Small intestine (tissue), 7 donors: ENCODE data around the gene SOX13. TPM values are rescaled to one million over a fixed set of nuclear protein-coding genes. Genes with fewer than 3 reads are reported as not detected.

Experiments used
- DNase-seq, 2 donors: peaks; one replicate each; pipeline versions ENCODE4 v3.0.0 to v3.0.0-alpha.2; 2013
- FAIRE-seq: peaks from 2 replicates; lab custom pipeline; 2012; peaks lifted over from hg19 to GRCh38; lab: Jason Lieb, UNC
- H3K27ac ChIP-seq, 3 donors: one replicate each; pipeline ENCODE4 v1.5.1; 2013; ENCODE audit warnings: low read length in 2 of 3, mild to moderate bottlenecking in 2 of 3, control low read depth in 1 of 3, inconsistent platforms in 1 of 3, low read depth in 1 of 3, moderate library complexity in 1 of 3
- H3K27me3 ChIP-seq, 3 donors: one replicate each; pipeline ENCODE4 v1.6.1; 2013; ENCODE audit warnings: low read length in 3 of 3, inconsistent platforms in 1 of 3; ENCODE audit not compliant: control insufficient read depth in 3 of 3, insufficient read depth in 3 of 3
- H3K36me3 ChIP-seq, 3 donors: one replicate each; pipeline ENCODE4 v1.6.1; 2013; ENCODE audit warnings: low read length in 3 of 3, inconsistent platforms in 1 of 3, low read depth in 1 of 3, mild to moderate bottlenecking in 1 of 3, moderate library complexity in 1 of 3; ENCODE audit not compliant: control insufficient read depth in 3 of 3, insufficient read depth in 2 of 3
- H3K4me1 ChIP-seq, 3 donors: one replicate each; pipeline ENCODE4 v1.6.1; 2013; ENCODE audit warnings: low read length in 2 of 3, inconsistent platforms in 1 of 3, low read depth in 1 of 3, mild to moderate bottlenecking in 1 of 3, moderate library complexity in 1 of 3; ENCODE audit not compliant: control insufficient read depth in 3 of 3, insufficient read depth in 2 of 3
- H3K4me3 ChIP-seq, 3 donors: one replicate each; pipeline ENCODE4 v1.5.1; 2013; ENCODE audit warnings: low read length in 3 of 3, control low read depth in 1 of 3, inconsistent platforms in 1 of 3, low read depth in 1 of 3, mild to moderate bottlenecking in 1 of 3, moderate library complexity in 1 of 3
- H3K9me3 ChIP-seq, 2 donors: one replicate each; pipeline ENCODE4 v1.6.1; 2013; ENCODE audit warnings: low read depth in 1 of 2, low read length in 1 of 2; ENCODE audit not compliant: control insufficient read depth in 2 of 2, insufficient read depth in 1 of 2
- WGBS, 3 donors: extraction: QIAGEN DNeasy Blood & Tissue Kit; methylation state at CpG; one replicate each; pipeline ENCODE4 v1.1.7; 2013; 5-methylcytosine and 5-hydroxymethylcytosine counted together
- polyA plus RNA-seq, 4 donors: library from polyadenylated mRNA; stranded (reverse) in 3 of 4; unstranded in 1 of 4; fragments of 200-250 nt in 3 of 4; fragments of 120-200 nt in 1 of 4; gene quantifications; one replicate each; pipeline versions ENCODE4 v1.2.1 to v1.2.3, GENCODE V29; 2013
- donor health status: healthy with polysubstance abuse.
- donor health status: control.
- donor health status: control.
- donor health status: Bipolar disorder and iron deficiency.
- donor health status: healthy.

The SOX13 gene
- polyA plus RNA-seq, 4 donors, result 12.4 to 43.7 (median 18.6) TPM

DNA sequence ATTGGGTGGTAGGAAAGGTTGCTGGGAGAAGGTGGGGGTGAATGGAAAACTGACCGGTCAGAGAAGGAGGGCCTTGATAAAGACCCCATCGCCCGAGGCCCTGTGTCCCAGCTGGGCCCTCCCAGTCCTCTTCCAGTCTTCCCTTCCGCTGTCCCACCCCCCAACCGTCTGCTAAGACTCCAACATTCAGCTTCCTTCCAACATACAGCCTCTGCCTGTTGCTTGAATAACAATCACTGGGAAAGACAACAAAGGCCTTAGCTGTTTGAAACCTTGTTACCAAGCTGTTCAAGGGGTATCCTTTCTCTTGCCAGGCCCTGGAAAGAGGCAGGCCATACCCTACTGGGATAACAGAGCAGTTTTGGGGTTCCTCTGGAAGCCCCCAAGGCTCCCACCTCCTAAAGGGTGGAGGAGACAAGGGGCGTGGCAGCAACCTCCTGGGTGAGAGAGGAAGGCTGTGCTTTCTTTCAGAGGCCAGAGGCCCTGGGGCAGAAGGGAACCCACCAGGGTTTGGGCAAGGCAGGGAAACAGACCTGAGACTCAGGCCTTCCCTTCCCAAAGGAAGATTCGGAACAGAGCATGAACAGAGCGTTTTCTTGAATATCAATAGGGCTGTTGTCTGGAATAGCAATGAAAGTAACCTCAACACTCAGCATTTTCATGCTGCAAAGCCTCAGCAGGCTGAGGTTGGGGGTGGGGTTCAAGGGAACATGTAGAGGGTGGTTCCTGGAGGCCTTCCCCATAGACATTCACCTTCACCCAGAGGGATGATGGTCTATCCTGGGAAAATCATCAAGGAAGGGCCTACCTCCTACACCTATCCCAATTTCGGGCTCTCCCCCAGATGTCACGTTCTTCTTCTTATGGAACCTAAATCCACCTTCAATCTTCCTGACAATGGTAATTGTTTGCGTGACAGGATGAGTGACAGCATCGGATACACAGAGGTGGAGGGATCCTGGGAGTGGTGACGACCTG, 74.8 kb downstream of the SOX13 start:
- 71 to 83% (median 76%) methylated on average over 13 of the region's 13 CpGs for WGBS, 3 donors
- DNase-seq (no peak), FAIRE-seq (no peak)
- Histone ChIP-seq H3K4me3 (no peak overlapping the region), H3K9me3 (no peaks in the 10 kb centered on the region), H3K27ac (peak overlapping the region in 1 of 3 donors; percentile 72), H3K27me3 (no peaks in the 10 kb centered on the region), H3K4me1 (peaks cover 0 to 66% (median 0%) of the 10 kb centered on the region in 3 donors), H3K36me3 (peaks cover 0 to 40% (median 0%) of the 10 kb centered on the region in 3 donors)

DNA sequence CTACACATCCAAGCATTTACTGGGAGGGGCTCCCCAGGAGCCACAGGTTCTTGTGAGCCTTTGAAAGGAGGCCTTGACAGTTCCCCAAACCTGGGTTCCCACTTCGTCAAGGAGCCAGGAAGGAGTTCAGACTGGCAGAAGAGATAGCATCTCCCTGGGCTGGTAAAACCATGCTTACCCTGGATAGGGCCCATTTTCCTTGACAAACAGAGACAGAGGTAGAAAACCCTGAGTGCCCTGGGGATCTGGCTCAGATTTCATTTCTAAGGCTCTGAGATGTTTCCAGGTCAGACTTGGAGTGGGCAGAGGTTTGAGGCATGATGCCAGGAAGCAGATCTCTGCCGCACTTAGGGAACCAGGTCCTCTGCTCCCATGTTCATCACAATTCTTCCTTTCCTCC, 76.2 kb downstream of the SOX13 start:
- H3K4me1 ChIP-seq, result peaks cover 0 to 58% (median 0%) of the 10 kb centered on the region in 3 donors
- 77 to 88% (median 81%) methylated on average over 2 of the region's 2 CpGs for WGBS, 3 donors
- no peak for FAIRE-seq
- H3K9me3 ChIP-seq, result no peaks in the 10 kb centered on the region
- no peak for DNase-seq
- H3K27me3 ChIP-seq, result no peaks in the 10 kb centered on the region
- no peak overlapping the region for H3K4me3 ChIP-seq
- H3K27ac ChIP-seq, result no peak overlapping the region
- H3K36me3 ChIP-seq, result peaks cover 0 to 33% (median 0%) of the 10 kb centered on the region in 3 donors

DNA sequence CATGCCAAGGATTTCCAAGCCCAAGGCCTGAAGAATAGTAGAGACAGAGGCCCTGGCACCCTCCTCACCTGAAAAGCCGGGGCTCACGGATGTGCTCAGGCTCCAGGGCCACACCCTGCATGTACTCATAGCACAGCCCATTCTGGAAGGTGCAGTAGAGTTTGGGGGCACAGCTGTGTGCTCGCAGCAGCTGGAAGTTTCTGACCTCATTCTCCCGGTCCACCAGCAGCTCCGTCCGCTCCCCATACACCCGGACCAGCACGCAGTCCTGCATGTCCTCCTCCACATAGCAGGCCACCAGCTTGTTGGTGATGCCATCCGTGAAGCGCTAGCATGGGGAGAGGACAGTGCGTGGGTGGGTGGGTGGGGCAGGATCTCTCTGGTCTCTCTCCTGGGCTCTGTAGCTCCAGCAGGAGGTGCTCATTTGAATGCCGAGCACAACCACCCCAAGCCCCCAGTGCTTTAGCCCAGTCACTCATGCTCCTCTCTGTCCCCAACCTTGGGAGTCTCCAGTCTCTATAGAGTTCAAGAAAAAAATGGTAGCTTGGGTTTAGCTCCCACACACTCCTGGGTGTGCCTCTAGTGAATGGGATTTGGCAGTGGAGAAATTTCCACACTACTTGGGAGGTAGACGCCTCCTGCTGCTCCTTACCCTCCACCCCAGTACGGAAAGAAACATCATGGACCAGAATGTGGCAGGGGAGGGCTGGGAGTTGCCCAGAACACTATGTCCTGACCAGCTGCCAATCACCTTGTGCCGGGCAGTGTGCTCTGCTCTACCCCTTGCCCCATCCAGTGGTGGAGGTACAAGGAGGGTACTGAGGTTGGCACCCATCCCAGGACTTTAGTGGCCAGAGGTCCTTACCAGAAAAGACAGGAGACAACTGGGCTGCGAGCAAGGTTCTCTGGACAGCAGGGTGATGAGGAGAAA, 77.0 kb downstream of the SOX13 start:
- Histone ChIP-seq H3K36me3 (peaks cover 0 to 31% (median 0%) of the 10 kb centered on the region in 3 donors), H3K27me3 (no peaks in the 10 kb centered on the region), H3K9me3 (no peaks in the 10 kb centered on the region), H3K4me3 (no peak overlapping the region), H3K27ac (no peak overlapping the region), H3K4me1 (peaks cover 0 to 51% (median 0%) of the 10 kb centered on the region in 3 donors)
- WGBS, 3 donors, result 83 to 84% (median 84%) methylated on average over 16 of the region's 16 CpGs
- DNase-seq (no peak), FAIRE-seq (no peak)

DNA sequence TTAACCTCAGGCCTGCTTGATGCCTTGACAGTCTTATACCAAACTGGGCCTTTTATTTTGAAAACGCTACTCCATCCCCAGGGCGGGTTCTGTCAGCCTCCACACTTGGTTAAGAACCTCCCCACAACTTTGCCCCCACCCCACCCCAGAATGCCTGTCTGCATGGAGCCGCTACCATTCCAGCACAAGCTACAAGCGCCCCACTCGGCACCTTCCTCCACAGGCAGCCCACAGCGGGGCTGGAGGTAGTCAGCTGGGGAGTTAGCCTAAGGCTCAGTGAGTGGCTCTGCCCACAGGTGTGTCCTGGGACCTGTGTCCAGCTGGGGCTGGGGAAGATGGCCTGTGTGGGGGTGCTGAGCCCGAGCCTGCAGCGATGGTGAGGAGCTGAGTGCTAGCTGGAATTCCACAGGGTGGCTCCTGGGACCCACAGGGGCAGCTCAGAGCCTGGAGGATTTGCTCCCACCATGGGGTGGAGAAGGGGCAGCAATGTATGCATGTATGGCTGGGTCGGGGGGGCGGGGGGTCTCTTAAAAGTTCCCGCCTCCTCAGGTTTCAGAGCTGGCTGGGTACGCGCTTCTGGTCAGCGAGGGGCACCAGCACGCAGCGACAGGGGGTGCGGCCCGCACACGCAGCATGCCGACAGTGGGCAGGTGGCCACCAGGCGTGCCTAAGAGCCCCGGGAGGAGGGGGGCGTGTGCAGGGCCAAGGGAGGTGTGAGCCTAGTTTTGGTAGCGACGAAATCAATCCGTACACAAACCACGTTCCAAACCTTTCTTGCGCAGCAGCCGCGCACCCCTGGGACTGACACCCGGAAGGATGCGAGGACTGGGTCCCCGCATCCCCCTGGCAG, 78.0 kb downstream of the SOX13 start:
- FAIRE-seq (no peak), DNase-seq (no peak)
- peak overlapping the region in 1 of 3 donors; percentile 57 for H3K27ac ChIP-seq
- no peaks in the 10 kb centered on the region for H3K27me3 ChIP-seq
- H3K9me3 ChIP-seq, result no peaks in the 10 kb centered on the region
- H3K36me3 ChIP-seq, result peaks cover 0 to 23% (median 0%) of the 10 kb centered on the region in 3 donors
- 38 to 50% (median 45%) methylated on average over 27 to 33 of the region's 33 CpGs for WGBS, 3 donors
- peak overlapping the region; percentile 26 to 62 (median 56) for H3K4me3 ChIP-seq
- peaks cover 0 to 43% (median 0%) of the 10 kb centered on the region in 3 donors for H3K4me1 ChIP-seq

DNA sequence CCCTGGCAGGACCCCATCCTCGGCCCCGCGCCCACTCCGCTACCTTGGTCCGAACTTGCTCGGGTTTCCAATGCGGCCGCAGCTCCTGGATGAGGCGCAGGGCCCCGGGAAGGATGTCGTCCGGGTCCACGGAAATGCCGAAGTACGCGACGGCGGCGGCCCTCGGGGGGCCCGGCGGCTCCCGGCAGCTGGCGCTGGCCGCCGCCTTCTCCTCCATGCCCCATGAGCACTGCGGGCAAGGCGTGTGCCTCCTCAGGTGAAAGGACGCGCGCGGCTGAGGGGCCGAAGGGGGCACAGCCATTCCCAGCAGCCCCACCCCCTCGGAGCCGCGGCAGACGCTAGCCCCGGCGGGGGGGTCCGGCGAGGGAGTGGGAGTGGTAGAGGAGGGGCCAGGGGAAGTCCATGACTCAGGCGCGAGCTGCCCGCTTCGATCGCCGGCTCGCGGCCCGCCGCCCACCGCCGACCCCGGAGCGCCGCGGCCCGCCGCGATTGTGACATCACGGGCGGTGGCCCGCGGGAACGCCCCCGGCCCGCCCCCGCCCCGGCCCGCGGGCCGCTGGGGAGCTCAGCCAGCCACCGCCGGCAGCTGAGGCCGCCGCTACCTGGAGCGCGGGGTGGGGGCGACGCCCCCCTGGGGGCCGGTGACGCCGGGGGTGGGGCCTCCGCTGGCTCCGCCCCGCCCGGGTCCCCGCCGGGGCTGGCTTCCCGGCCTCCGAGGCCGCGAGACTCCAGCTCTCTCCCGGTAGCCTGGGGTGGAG, 78.8 kb downstream of the SOX13 start, which contains the start of gene ETNK2:
Gene ETNK2, minus strand, starts transcription at position 493 of the 758 bp plus-strand sequence. Its CDS starts 192 bp downstream, at position 301.
- peak in 1 of 2 donors; percentile 88 for DNase-seq
- peak within 1 kb of the TSS in 1 of 3 donors; percentile 57 for H3K27ac ChIP-seq
- H3K9me3 ChIP-seq, result no peaks in the 10 kb centered on the region
- peaks cover 0 to 15% (median 0%) of the 10 kb centered on the region in 3 donors for H3K36me3 ChIP-seq
- 1 to 2% (median 2%) methylated on average over 43 to 94 of the region's 94 CpGs for WGBS, 3 donors
- no peaks in the 10 kb centered on the region for H3K27me3 ChIP-seq
- H3K4me3 ChIP-seq, result peak within 1 kb of the TSS; percentile 26 to 62 (median 56)
- H3K4me1 ChIP-seq, result peaks cover 0 to 35% (median 0%) of the 10 kb centered on the region in 3 donors
- FAIRE-seq, result no peak

DNA sequence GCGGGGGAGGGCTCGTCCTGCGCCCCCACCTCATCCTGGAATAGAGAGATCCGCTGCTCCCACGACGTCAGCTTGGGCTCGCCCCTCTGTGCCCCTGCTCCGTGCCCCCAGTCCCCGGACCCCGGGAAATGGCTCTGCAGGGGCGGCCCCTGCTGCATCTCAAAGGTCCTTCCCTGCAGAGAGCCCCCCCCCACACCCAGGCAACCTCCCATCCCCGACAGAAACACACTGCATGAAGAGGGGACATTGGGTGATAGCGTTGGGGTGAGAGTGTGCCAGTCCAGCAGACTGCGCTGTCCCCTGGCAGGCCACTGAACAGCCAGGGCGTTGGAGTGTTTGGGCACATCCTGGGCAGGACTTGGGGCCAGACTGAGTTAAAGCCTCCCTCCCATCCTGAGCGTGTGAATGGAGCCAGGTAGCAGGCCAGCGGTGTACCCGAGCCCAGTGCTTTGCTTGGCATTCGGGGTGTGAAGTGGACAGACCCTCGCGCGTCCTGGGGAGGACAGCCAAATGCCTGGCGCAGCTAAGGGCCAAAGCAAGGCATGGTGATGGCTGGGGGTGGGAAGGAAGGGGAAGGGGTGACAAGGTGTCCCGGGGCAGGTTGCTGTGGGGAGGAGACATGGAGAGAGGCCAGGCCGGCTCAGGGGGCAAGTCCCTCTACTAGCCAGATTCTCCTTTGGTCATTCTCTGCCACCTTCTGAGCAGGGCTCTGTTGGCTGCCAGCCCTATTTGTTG, 79.6 kb downstream of the SOX13 start:
- peaks cover 0 to 27% (median 0%) of the 10 kb centered on the region in 3 donors for H3K4me1 ChIP-seq
- H3K27me3 ChIP-seq, result no peaks in the 10 kb centered on the region
- DNase-seq (no peak), FAIRE-seq (no peak)
- peaks cover 0 to 14% (median 0%) of the 10 kb centered on the region in 3 donors for H3K36me3 ChIP-seq
- H3K9me3 ChIP-seq, result no peaks in the 10 kb centered on the region
- peak overlapping the region; percentile 26 to 62 (median 52) for H3K4me3 ChIP-seq
- WGBS, 3 donors, result 31 to 46% (median 32%) methylated on average over 18 to 25 of the region's 25 CpGs
- H3K27ac ChIP-seq, result peak overlapping the region in 1 of 3 donors; percentile 48
